PC-3 (cell line): ENCODE data around the gene C3orf52. TPM values are rescaled to one million over a fixed set of nuclear protein-coding genes. Genes with fewer than 3 reads are reported as not detected.

Experiments
- ATAC-seq: fragments of 200-7000 bp; cut with Tn5 transposase; 2 replicates; pipeline ENCODE4 v1.9.1; 2020; ENCODE audit warnings: mild to moderate bottlenecking, moderate library complexity
- BruUV-seq: library from RNA; stranded (reverse); fragments of 400-500 nt; replicated peaks from 2 replicates; lab custom pipeline; 2021; lab: Mats Ljungman, UMichigan
- CTCF ChIA-PET: fragments of 300-600 bp; sonication (Branson Sonifier 250); formaldehyde crosslinking; loops from one replicate; lab custom pipeline; 2022; ENCODE audit warnings: antibody characterized with exemption; lab: Charles Lee
- POLR2A ChIA-PET: fragments of 300-600 bp; sonication (Branson Sonifier 250); formaldehyde crosslinking; loops from one replicate; lab custom pipeline; 2022; ENCODE audit warnings: antibody characterized with exemption; ENCODE audit not compliant: unreplicated experiment; lab: Charles Lee
- DNase-seq: peaks from one replicate; pipeline ENCODE4 v3.0.0-alpha.2; 2015
- H2AFZ ChIP-seq: fragments of 300-600 bp; sonication (generic); 2 replicates; pipeline ENCODE4 v1.6.0; 2016; ENCODE audit warnings: antibody characterized with exemption, low read length
- H3F3A ChIP-seq: fragments of 300-600 bp; sonication (generic); one replicate; pipeline ENCODE4 v1.6.0; 2017; ENCODE audit warnings: antibody characterized with exemption, low read length, control low read depth, mild to moderate bottlenecking; ENCODE audit not compliant: unreplicated experiment
- H3K27ac ChIP-seq: fragments of 300-600 bp; sonication (generic); 2 replicates; pipeline ENCODE4 v1.5.1; 2016; ENCODE audit warnings: mild to moderate bottlenecking, low read length
- H3K27me3 ChIP-seq: fragments of 300-600 bp; sonication (generic); 2 replicates; pipeline ENCODE4 v1.6.1; 2016; ENCODE audit warnings: low read length, mixed read lengths
- H3K36me3 ChIP-seq: fragments of 300-600 bp; sonication (generic); 2 replicates; pipeline ENCODE4 v1.6.1; 2016; ENCODE audit warnings: low read depth, mixed run types, low read length, mixed read lengths
- H3K4me1 ChIP-seq: fragments of 300-600 bp; sonication (generic); 2 replicates; pipeline ENCODE4 v1.5.1; 2016; ENCODE audit warnings: low read length; ENCODE audit not compliant: insufficient read depth
- H3K4me2 ChIP-seq: fragments of 300-600 bp; sonication (generic); 2 replicates; pipeline ENCODE4 v1.6.0; 2016; ENCODE audit warnings: low read length
- H3K4me3 ChIP-seq: fragments of 300-600 bp; sonication (generic); 2 replicates; pipeline ENCODE4 v1.5.1; 2016; ENCODE audit warnings: mild to moderate bottlenecking, low read length, mixed read lengths
- H3K79me2 ChIP-seq: fragments of 300-600 bp; sonication (generic); 2 replicates; pipeline ENCODE4 v1.6.1; 2017; ENCODE audit warnings: low read length, mixed read lengths
- H3K9ac ChIP-seq: fragments of 300-600 bp; sonication (generic); 2 replicates; pipeline ENCODE4 v1.6.0; 2016; ENCODE audit warnings: mild to moderate bottlenecking, low read length
- H3K9me2 ChIP-seq: fragments of 300-600 bp; sonication (generic); replicated peaks from 2 replicates; pipeline ENCODE4 v1.6.1; 2016; ENCODE audit warnings: mixed run types, low read length, mixed read lengths
- H3K9me3 ChIP-seq: fragments of 300-600 bp; sonication (generic); 2 replicates; pipeline ENCODE4 v1.6.1; 2016; ENCODE audit warnings: low read length, mixed read lengths
- H4K20me1 ChIP-seq: fragments of 300-600 bp; sonication (generic); 2 replicates; pipeline ENCODE4 v1.6.1; 2016; ENCODE audit warnings: low read length, mixed read lengths
- EZH2 ChIP-seq: fragments of 300-600 bp; sonication (generic); IDR thresholded peaks from one replicate; pipeline ENCODE4 v1.6.1; 2017; ENCODE audit warnings: antibody characterized with exemption, mild to moderate bottlenecking, low read length; ENCODE audit not compliant: unreplicated experiment
- EZH2phosphoT487 ChIP-seq: fragments of 300-600 bp; sonication (generic); IDR thresholded peaks from 2 replicates; pipeline ENCODE4 v1.6.1; 2018; ENCODE audit warnings: mild to moderate bottlenecking, antibody characterized with exemption, low read length, borderline replicate concordance
- intact Hi-C: fragments of 100-400 bp; cut with micrococcal nuclease; formaldehyde crosslinking; loops from 2 replicates; pipeline ENCODE4 v1.9.0; 2023
- total RNA-seq: library from RNA; depleted of rRNA; stranded (reverse); fragments of >200 nt; gene quantifications from 2 replicates; pipeline ENCODE4 v1.2.3, GENCODE V29; 2014
- TF ChIP-seq, protein P1 (sequence below): fragments of 300-600 bp; sonication (generic); conservative IDR thresholded peaks from 2 replicates; pipeline ENCODE4 v1.5.1; 2017; ENCODE audit warnings: antibody characterized with exemption, low read depth, mild to moderate bottlenecking, low read length

The C3orf52 gene
- total RNA-seq, 1 experiment from 2014 or later, result 16.7 TPM

- TF ChIP-seq, protein P1, sequence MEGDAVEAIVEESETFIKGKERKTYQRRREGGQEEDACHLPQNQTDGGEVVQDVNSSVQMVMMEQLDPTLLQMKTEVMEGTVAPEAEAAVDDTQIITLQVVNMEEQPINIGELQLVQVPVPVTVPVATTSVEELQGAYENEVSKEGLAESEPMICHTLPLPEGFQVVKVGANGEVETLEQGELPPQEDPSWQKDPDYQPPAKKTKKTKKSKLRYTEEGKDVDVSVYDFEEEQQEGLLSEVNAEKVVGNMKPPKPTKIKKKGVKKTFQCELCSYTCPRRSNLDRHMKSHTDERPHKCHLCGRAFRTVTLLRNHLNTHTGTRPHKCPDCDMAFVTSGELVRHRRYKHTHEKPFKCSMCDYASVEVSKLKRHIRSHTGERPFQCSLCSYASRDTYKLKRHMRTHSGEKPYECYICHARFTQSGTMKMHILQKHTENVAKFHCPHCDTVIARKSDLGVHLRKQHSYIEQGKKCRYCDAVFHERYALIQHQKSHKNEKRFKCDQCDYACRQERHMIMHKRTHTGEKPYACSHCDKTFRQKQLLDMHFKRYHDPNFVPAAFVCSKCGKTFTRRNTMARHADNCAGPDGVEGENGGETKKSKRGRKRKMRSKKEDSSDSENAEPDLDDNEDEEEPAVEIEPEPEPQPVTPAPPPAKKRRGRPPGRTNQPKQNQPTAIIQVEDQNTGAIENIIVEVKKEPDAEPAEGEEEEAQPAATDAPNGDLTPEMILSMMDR, result no peak
- no peak for TF ChIP-seq EZH2phosphoT487
- TF ChIP-seq EZH2, result no peak
- ATAC-seq (no peak), DNase-seq (no peak)
- CTCF ChIA-PET, result no interaction called here
- Histone ChIP-seq H4K20me1 (no peaks in the 10 kb centered on the region), H3K27me3 (no peaks in the 10 kb centered on the region), H3K36me3 (no peaks in the 10 kb centered on the region), H3K4me1 (peaks cover 11% of the 10 kb centered on the region), H3K27ac (no peak overlapping the region), H3K4me2 (no peak overlapping the region), H3K4me3 (no peak overlapping the region), H3F3A (no peaks in the 10 kb centered on the region), H3K9me3 (no peaks in the 10 kb centered on the region), H3K9me2 (no peaks in the 10 kb centered on the region), H2AFZ (no peak overlapping the region), H3K79me2 (no peaks in the 10 kb centered on the region), H3K9ac (no peak overlapping the region)
- intact Hi-C loops, result no loop called here
- POLR2A ChIA-PET, result no interaction called here
- no TSS peak for BruUV-seq
Observed at GRCh38 chr3:112132088-112132487, 45.9 kb downstream of the C3orf52 start.

- ATAC-seq (no peak), DNase-seq (no peak)
- intact Hi-C loops, result no loop called here
- Histone ChIP-seq H3K4me1 (peaks cover 11% of the 10 kb centered on the region), H3K36me3 (no peaks in the 10 kb centered on the region), H3K9ac (no peak overlapping the region), H3K9me2 (no peaks in the 10 kb centered on the region), H3F3A (no peaks in the 10 kb centered on the region), H4K20me1 (no peaks in the 10 kb centered on the region), H3K27ac (no peak overlapping the region), H3K27me3 (no peaks in the 10 kb centered on the region), H2AFZ (no peak overlapping the region), H3K4me3 (no peak overlapping the region), H3K79me2 (no peaks in the 10 kb centered on the region), H3K9me3 (no peaks in the 10 kb centered on the region), H3K4me2 (no peak overlapping the region)
- TF ChIP-seq EZH2phosphoT487, result no peak
- TF ChIP-seq, protein P1, result no peak
- no peak for TF ChIP-seq EZH2
- BruUV-seq, result no TSS peak
- ChIA-PET POLR2A (no interaction called here), CTCF (no interaction called here)
Observed at GRCh38 chr3:112132554-112132953, 46.4 kb downstream of the C3orf52 start.

DNA sequence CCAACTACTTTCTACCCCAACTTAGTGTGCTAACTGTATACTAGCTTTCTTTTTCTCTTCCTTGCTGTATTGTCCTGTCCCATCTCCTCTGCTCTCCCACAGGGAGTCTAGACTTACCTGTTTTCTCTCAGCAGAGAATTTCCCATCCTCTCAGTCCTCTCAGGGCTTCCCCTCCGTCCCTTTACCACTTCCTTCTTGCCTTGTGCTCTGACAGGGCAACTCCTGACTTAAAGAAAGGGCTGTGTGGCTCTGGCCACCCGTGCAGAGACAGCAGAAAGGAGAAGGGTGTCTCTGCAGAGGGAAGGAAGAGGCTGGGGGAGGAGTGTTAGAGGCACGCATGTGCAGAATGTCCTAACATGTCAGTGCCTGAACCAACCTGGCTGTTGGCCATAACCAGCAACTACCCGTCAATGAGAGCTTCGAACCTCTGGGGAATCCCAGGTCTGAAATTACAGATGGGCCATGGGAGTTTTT, 46.8 kb downstream of the C3orf52 start, which contains the start of gene GCSAM:
Gene GCSAM (minus strand): TSS at position 274 of the 474 bp plus-strand sequence. CDS start 128 bp downstream, at position 146.
- DNase-seq (no peak), ATAC-seq (no peak)
- Histone ChIP-seq H3K79me2 (no peaks in the 10 kb centered on the region), H3K36me3 (no peaks in the 10 kb centered on the region), H3K9ac (no peak within 1 kb of the TSS), H3K4me1 (peaks cover 11% of the 10 kb centered on the region), H2AFZ (no peak within 1 kb of the TSS), H3K9me3 (no peaks in the 10 kb centered on the region), H3K4me3 (no peak within 1 kb of the TSS), H3K9me2 (no peaks in the 10 kb centered on the region), H3F3A (no peaks in the 10 kb centered on the region), H3K27ac (no peak within 1 kb of the TSS), H3K27me3 (no peaks in the 10 kb centered on the region), H4K20me1 (no peaks in the 10 kb centered on the region), H3K4me2 (no peak within 1 kb of the TSS)
- BruUV-seq, result no TSS peak
- intact Hi-C loops, result no loop called here
- TF ChIP-seq EZH2phosphoT487, result no peak
- TF ChIP-seq, protein P1, result no peak
- ChIA-PET POLR2A (no interaction called here), CTCF (no interaction called here)
